B cell (primary cell): ENCODE data around the gene SLC35F3. TPM values are rescaled to one million over a fixed set of nuclear protein-coding genes. Genes with fewer than 3 reads are reported as not detected.

ENCODE experiments used
- ATAC-seq: fragments of 200-7000 bp; cut with Tn5 transposase; one replicate; pipeline ENCODE4 v1.10.0; 2021; ENCODE audit warnings: low read depth, mild to moderate bottlenecking, moderate number of reproducible peaks, moderate library complexity
- CTCF ChIA-PET: fragments of 350-600 bp; sonication (Branson Sonifier 250); formaldehyde crosslinking; loops from one replicate; lab custom pipeline; 2021; ENCODE audit warnings: antibody characterized with exemption, inconsistent platforms; lab: Charles Lee
- POLR2A ChIA-PET: fragments of 350-600 bp; sonication (Branson Sonifier 250); formaldehyde crosslinking; loops from one replicate; lab custom pipeline; 2021; ENCODE audit warnings: antibody characterized with exemption; lab: Charles Lee
- DNase-seq: peaks from one replicate; pipeline ENCODE4 v3.0.0; 2013
- H2AFZ ChIP-seq: 2 replicates; pipeline ENCODE4 v1.6.1; 2012; ENCODE audit warnings: mild to moderate bottlenecking, low read depth, low read length; ENCODE audit not compliant: insufficient read depth, poor library complexity, severe bottlenecking
- H3K27ac ChIP-seq, 2 donors: 1 replicate in 1 of 2; 2 replicates in 1 of 2; pipeline ENCODE4 v1.5.1; 2012 to 2013; ENCODE audit warnings: low read length in 2 of 2, mild to moderate bottlenecking in 2 of 2, moderate library complexity in 1 of 2
- H3K27me3 ChIP-seq, 4 experiments: fragments of 200-600 bp in 1 of 4; sonication (generic) in 1 of 4; replicated peaks in 1 of 4; 1 replicate in 2 of 4; 2 replicates in 2 of 4; pipeline versions ENCODE4 v1.6.1 to v1.7.0; 2013 to 2016; ENCODE audit warnings: low read length in 3 of 4, mild to moderate bottlenecking in 2 of 4, mixed read lengths in 1 of 4, moderate library complexity in 1 of 4; ENCODE audit not compliant: insufficient read depth in 4 of 4, control insufficient read depth in 3 of 4; ENCODE audit errors: control extremely low read depth in 1 of 4
- H3K36me3 ChIP-seq, 2 experiments: replicated peaks in 1 of 2; 1 replicate in 1 of 2; 2 replicates in 1 of 2; pipeline versions ENCODE4 v1.6.1 to v1.7.1; 2013; ENCODE audit warnings: low read length in 1 of 2; ENCODE audit not compliant: insufficient read depth in 2 of 2, control insufficient read depth in 1 of 2; ENCODE audit errors: control extremely low read depth in 1 of 2, extremely low read depth in 1 of 2
- H3K4me1 ChIP-seq, 2 donors: fragments of 200-600 bp in 1 of 2; sonication (generic) in 1 of 2; 1 replicate in 1 of 2; 2 replicates in 1 of 2; pipeline versions ENCODE4 v1.5.1 to v1.6.1; 2013 to 2017; ENCODE audit warnings: low read length in 2 of 2; ENCODE audit not compliant: control insufficient read depth in 2 of 2, insufficient read depth in 2 of 2
- H3K4me2 ChIP-seq: replicated peaks from 2 replicates; pipeline ENCODE3; 2012; ENCODE audit warnings: mild to moderate bottlenecking, low read depth, low read length; ENCODE audit not compliant: poor library complexity, severe bottlenecking
- H3K4me3 ChIP-seq, 5 experiments: fragments of 200-600 bp in 1 of 5; sonication (generic) in 1 of 5; 1 replicate in 3 of 5; 2 replicates in 2 of 5; pipeline versions ENCODE4 v1.5.1 to v1.7.0; 2011 to 2016; ENCODE audit warnings: low read length in 4 of 5, mild to moderate bottlenecking in 4 of 5, low read depth in 2 of 5, control low read depth in 1 of 5, moderate library complexity in 1 of 5; ENCODE audit not compliant: insufficient read depth in 1 of 5; ENCODE audit errors: control extremely low read depth in 1 of 5, extremely low read depth in 1 of 5
- H3K79me2 ChIP-seq: fragments of 200-600 bp; sonication (generic); one replicate; pipeline ENCODE4 v1.6.0; 2016; ENCODE audit warnings: low read length; ENCODE audit not compliant: control insufficient read depth, insufficient read depth
- H3K9ac ChIP-seq: fragments of 200-600 bp; sonication (generic); 2 replicates; pipeline ENCODE4 v1.6.1; 2017; ENCODE audit warnings: mild to moderate bottlenecking, low read length, moderate library complexity
- H3K9me3 ChIP-seq, 3 donors: one replicate each; pipeline versions ENCODE4 v1.6.1 to v1.7.1; 2013; ENCODE audit warnings: low read length in 2 of 3; ENCODE audit not compliant: control insufficient read depth in 2 of 3, insufficient read depth in 1 of 3; ENCODE audit errors: control extremely low read depth in 1 of 3
- H4K20me1 ChIP-seq: 2 replicates; pipeline ENCODE4 v1.6.0; 2012; ENCODE audit warnings: mild to moderate bottlenecking, low read length; ENCODE audit not compliant: insufficient read depth, control insufficient read depth, poor library complexity, severe bottlenecking
- H3K27ac Mint-ChIP-seq: one replicate; pipeline ENCODE4 v1.8.0; 2021; ENCODE audit warnings: mixed read lengths
- H3K27me3 Mint-ChIP-seq: one replicate; pipeline ENCODE4 v1.8.0; 2021; ENCODE audit warnings: mixed read lengths
- H3K4me1 Mint-ChIP-seq: one replicate; pipeline ENCODE4 v1.8.0; 2021; ENCODE audit warnings: mixed read lengths
- H3K4me3 Mint-ChIP-seq: one replicate; pipeline ENCODE4 v1.8.0; 2021; ENCODE audit warnings: mixed read lengths
- H3K9me3 Mint-ChIP-seq: one replicate; pipeline ENCODE4 v1.8.0; 2022; ENCODE audit warnings: mixed read lengths; ENCODE audit not compliant: insufficient read depth
- CTCF ChIP-seq: fragments of 200-600 bp; IDR thresholded peaks from one replicate; pipeline ENCODE4 v1.8.0; 2022; ENCODE audit warnings: antibody characterized with exemption, mild to moderate bottlenecking
- EZH2 ChIP-seq: IDR thresholded peaks from 2 replicates; pipeline ENCODE4 v1.6.1; 2012; ENCODE audit warnings: borderline replicate concordance, low read depth, mild to moderate bottlenecking, moderate library complexity, low read length; ENCODE audit not compliant: insufficient read depth, poor library complexity, severe bottlenecking
- WGBS: methylation state at CpG from one replicate; pipeline ENCODE4 v1.1.5; 2013; ENCODE audit warnings: missing lambda C conversion rate; ENCODE audit not compliant: insufficient coverage; 5-methylcytosine and 5-hydroxymethylcytosine counted together
- intact Hi-C: fragments of 100-400 bp; cut with micrococcal nuclease; formaldehyde crosslinking; loops from one replicate; pipeline ENCODE4 v1.10.0; 2022
- polyA plus RNA-seq: library from polyadenylated mRNA; depleted of rRNA; stranded (reverse); fragments of >200 nt; gene quantifications from 2 replicates; pipeline ENCODE4 v1.2.3, GENCODE V29; 2012
- total RNA-seq, 2 donors: library from RNA; stranded (reverse); fragments of 120-200 nt in 1 of 2; gene quantifications; 1 replicate in 1 of 2; 2 replicates in 1 of 2; pipeline versions ENCODE4 v1.2.3 to v1.2.4, GENCODE V29; 2013 to 2022

Gene SLC35F3
- total and polyA plus RNA-seq, 2 donors (not counting 1 experiment from before 2014, with no cell fraction given) = not detected

GRCh38 chr1:234295626-234296025 is 391.1 kb downstream of the SLC35F3 start:
- ChIA-PET CTCF (interaction anchor here (1.9 kb wide), 1 partner anchor 14 kb away, joined by 9 read pairs; no protein-coding TSS in a partner anchor), POLR2A (no interaction called here)
- H3K9me3 Mint-ChIP-seq = peaks cover 3% of the 10 kb centered on the region

GRCh38 chr1:234296496-234296895 is 392.0 kb downstream of the SLC35F3 start:
- peaks cover 0 to 4% (median 1%) of the 10 kb centered on the region in 4 experiments for H3K27me3 ChIP-seq
- H4K20me1 ChIP-seq = no peaks in the 10 kb centered on the region
- CTCF ChIA-PET = interaction anchor here (1.9 kb wide), 1 partner anchor 13 kb away, joined by 9 read pairs; no protein-coding TSS in a partner anchor
- ATAC-seq (no peak), DNase-seq (no peak)
- peaks cover 46% of the 10 kb centered on the region for H3K27me3 Mint-ChIP-seq
- no peak overlapping the region for H3K9ac ChIP-seq
- H3K79me2 ChIP-seq = no peaks in the 10 kb centered on the region
- no peak overlapping the region for H3K4me2 ChIP-seq
- TF ChIP-seq CTCF = no peak
- TF ChIP-seq EZH2 = no peak
- POLR2A ChIA-PET = no interaction called here
- no peaks in the 10 kb centered on the region for H3K9me3 ChIP-seq
- intact Hi-C loops = no loop called here
- no peak overlapping the region for H3K4me3 ChIP-seq
- H3K4me1 Mint-ChIP-seq = no peaks in the 10 kb centered on the region
- H3K27ac Mint-ChIP-seq = no peak overlapping the region
- peaks cover 3% of the 10 kb centered on the region for H3K9me3 Mint-ChIP-seq
- no peaks in the 10 kb centered on the region for H3K36me3 ChIP-seq
- no peak overlapping the region for H3K27ac ChIP-seq
- no peaks in the 10 kb centered on the region for H3K4me1 ChIP-seq
- H2AFZ ChIP-seq = no peak overlapping the region
- 80% methylated on average over 2 of the region's 4 CpGs for WGBS
- no peak overlapping the region for H3K4me3 Mint-ChIP-seq

More at GRCh38 chr1:234295626-234296025, 391.1 kb downstream of the SLC35F3 start:
- no peak for ATAC-seq
- TF ChIP-seq EZH2 (no peak), CTCF (no peak)
- Histone ChIP-seq H2AFZ (no peak overlapping the region), H4K20me1 (no peaks in the 10 kb centered on the region), H3K9me3 (peaks cover 0 to 2% (median 0%) of the 10 kb centered on the region in 3 donors), H3K27ac (no peak overlapping the region), H3K9ac (no peak overlapping the region), H3K27me3 (peaks cover 0 to 7% (median 1%) of the 10 kb centered on the region in 4 experiments), H3K4me1 (no peaks in the 10 kb centered on the region), H3K79me2 (no peaks in the 10 kb centered on the region), H3K4me3 (no peak overlapping the region), H3K36me3 (no peaks in the 10 kb centered on the region), H3K4me2 (no peak overlapping the region)
- Mint-ChIP-seq H3K27ac (no peak overlapping the region), H3K4me3 (no peak overlapping the region), H3K27me3 (peaks cover 46% of the 10 kb centered on the region), H3K4me1 (no peaks in the 10 kb centered on the region)
- intact Hi-C loops = no loop called here
- DNase-seq = no peak
- 71% methylated on average over 2 of the region's 2 CpGs for WGBS
